HepG2 (cell line): ENCODE measurements around the gene ZBTB20. TPM values are rescaled to one million over a fixed set of nuclear protein-coding genes. Genes with fewer than 3 reads are reported as not detected.

Experiments used
- ATAC-seq: fragments of 200-7000 bp; cut with Tn5 transposase; 3 replicates; pipeline ENCODE4 v1.9.1; 2020; ENCODE audit warnings: mild to moderate bottlenecking, moderate library complexity
- BruUV-seq: library from RNA; stranded (reverse); fragments of 400-500 nt; replicated peaks from 2 replicates; lab custom pipeline; 2021; lab: Mats Ljungman, UMichigan
- CTCF ChIA-PET: fragments of 300-600 bp; formaldehyde crosslinking; extraction: SDS; loops from one replicate; lab custom pipeline; 2021; ENCODE audit warnings: low total read pairs, inconsistent platforms, low intra/inter-chr PET ratio; lab: Yijun Ruan, JAX
- POLR2A ChIA-PET: fragments of 350-600 bp; sonication (Branson Sonifier 250); formaldehyde crosslinking; loops from one replicate; lab custom pipeline; 2020; ENCODE audit warnings: antibody characterized with exemption, inconsistent platforms; lab: Yijun Ruan, JAX
- DNase-seq: peaks from one replicate; pipeline ENCODE4 v3.0.0-alpha.2; 2015; ENCODE audit warnings: low spot score
- FAIRE-seq: peaks from 3 replicates; lab custom pipeline; 2011; peaks lifted over from hg19 to GRCh38; lab: Jason Lieb, UNC
- H2AFZ ChIP-seq: one replicate; pipeline ENCODE4 v1.6.1; 2011; ENCODE audit warnings: low read length, inconsistent platforms
- H3K27ac ChIP-seq: fragments of 300-600 bp; 3 replicates; pipeline ENCODE4 v1.8.0; 2011; ENCODE audit warnings: mixed run types, mild to moderate bottlenecking, mixed read lengths, low read length, inconsistent platforms; ENCODE audit not compliant: insufficient read depth; ENCODE audit errors: extremely low read length
- H3K27me3 ChIP-seq, 2 experiments: fragments of 200-600 bp in 1 of 2; 2 replicates in 1 of 2; 3 replicates in 1 of 2; pipeline versions ENCODE4 v1.6.0 to v1.8.0; 2011; ENCODE audit warnings: low read length in 2 of 2, mild to moderate bottlenecking in 2 of 2, moderate library complexity in 2 of 2, inconsistent platforms in 1 of 2; ENCODE audit not compliant: insufficient read depth in 2 of 2, control insufficient read depth in 1 of 2
- H3K36me3 ChIP-seq, 2 experiments: fragments of 200-600 bp in 1 of 2; replicated peaks in 1 of 2; 2 replicates in 1 of 2; 3 replicates in 1 of 2; pipeline versions ENCODE4 v1.5.1 to v1.8.0; 2011; ENCODE audit warnings: low read length in 2 of 2, inconsistent platforms in 1 of 2; ENCODE audit not compliant: insufficient read depth in 2 of 2, control insufficient read depth in 1 of 2
- H3K4me1 ChIP-seq: 2 replicates; pipeline ENCODE4 v1.5.1; 2012; ENCODE audit warnings: low read length, inconsistent platforms; ENCODE audit not compliant: insufficient read depth
- H3K4me2 ChIP-seq: 2 replicates; pipeline ENCODE4 v1.6.0; 2011; ENCODE audit warnings: low read depth, low read length, inconsistent platforms
- H3K4me3 ChIP-seq, 3 experiments: fragments of 200-600 bp in 1 of 3; sonication (generic), shearing (Covaris generic) in 1 of 3; replicated peaks in 1 of 3; 2 replicates each; pipeline ENCODE4 v1.5.1; 2011 to 2016; ENCODE audit warnings: low read length in 3 of 3, inconsistent platforms in 2 of 3, low read depth in 2 of 3, mild to moderate bottlenecking in 2 of 3, control low read depth in 1 of 3, mixed read lengths in 1 of 3; ENCODE audit not compliant: insufficient read depth in 1 of 3
- H3K79me2 ChIP-seq: one replicate; pipeline ENCODE4 v1.6.1; 2011; ENCODE audit warnings: low read length, inconsistent platforms; ENCODE audit not compliant: insufficient read depth
- H3K9ac ChIP-seq: 2 replicates; pipeline ENCODE4 v1.6.0; 2011; ENCODE audit warnings: mild to moderate bottlenecking, low read depth, low read length, inconsistent platforms; ENCODE audit not compliant: insufficient read depth
- H3K9me3 ChIP-seq: 2 replicates; pipeline ENCODE4 v1.5.1; 2012; ENCODE audit warnings: mild to moderate bottlenecking, low read length
- H4K20me1 ChIP-seq: 2 replicates; pipeline ENCODE4 v1.6.0; 2011; ENCODE audit warnings: inconsistent platforms, mild to moderate bottlenecking, low read length, moderate library complexity; ENCODE audit not compliant: insufficient read depth
- EEA1 ChIP-seq: sonication (generic); formaldehyde crosslinking; IDR thresholded peaks from 2 replicates; pipeline ENCODE4 v1.5.1; 2020; ENCODE audit warnings: mild to moderate bottlenecking, missing genetic modification reagents, borderline replicate concordance
- HES4 ChIP-seq: sonication (generic); formaldehyde crosslinking; IDR thresholded peaks from 2 replicates; pipeline ENCODE4 v1.9.0; 2021; ENCODE audit warnings: mild to moderate bottlenecking, missing genetic modification reagents, borderline replicate concordance
- HMGA1 ChIP-seq: sonication (generic); formaldehyde crosslinking; conservative IDR thresholded peaks from 2 replicates; pipeline ENCODE4 v1.4.0; 2020; ENCODE audit warnings: missing genetic modification reagents
- LBX2 ChIP-seq: sonication (generic); formaldehyde crosslinking; IDR thresholded peaks from 2 replicates; pipeline ENCODE4 v1.5.0; 2020; ENCODE audit warnings: missing genetic modification reagents, mild to moderate bottlenecking, borderline replicate concordance
- MIXL1 ChIP-seq: IDR thresholded peaks from 2 replicates; pipeline ENCODE4 v1.6.1; 2016
- NCOA5 ChIP-seq: sonication (generic); formaldehyde crosslinking; IDR thresholded peaks from 2 replicates; pipeline ENCODE4 v1.4.0; 2020; ENCODE audit warnings: missing genetic modification reagents
- PHF20 ChIP-seq: sonication (generic); formaldehyde crosslinking; IDR thresholded peaks from 2 replicates; pipeline ENCODE4 v1.5.0; 2020; ENCODE audit warnings: mild to moderate bottlenecking, missing genetic modification reagents
- PRDM10 ChIP-seq: sonication (generic); formaldehyde crosslinking; IDR thresholded peaks from 2 replicates; pipeline ENCODE4 v1.4.0; 2020; ENCODE audit warnings: low read depth, missing genetic modification reagents
- RXRB ChIP-seq: IDR thresholded peaks from 2 replicates; pipeline ENCODE4 v1.6.1; 2016; ENCODE audit warnings: borderline replicate concordance, missing genetic modification reagents, missing compliant biosample characterization
- SAFB2 ChIP-seq: sonication (generic); formaldehyde crosslinking; IDR thresholded peaks from 2 replicates; pipeline ENCODE4 v1.5.1; 2020; ENCODE audit warnings: missing genetic modification reagents, low read depth, mild to moderate bottlenecking, borderline replicate concordance
- SMAD1 ChIP-seq: sonication (generic); formaldehyde crosslinking; IDR thresholded peaks from 2 replicates; pipeline ENCODE4 v1.4.0; 2020; ENCODE audit warnings: missing genetic modification reagents, low read depth, mild to moderate bottlenecking, borderline replicate concordance
- SP5 ChIP-seq: IDR thresholded peaks from 2 replicates; pipeline ENCODE4 v1.6.1; 2016; ENCODE audit warnings: low read depth, borderline replicate concordance
- YEATS2 ChIP-seq: sonication (generic); formaldehyde crosslinking; IDR thresholded peaks from 2 replicates; pipeline ENCODE4 v1.4.0; 2020; ENCODE audit warnings: missing genetic modification reagents, borderline replicate concordance
- ZNF274 ChIP-seq: sonication (generic); formaldehyde crosslinking; IDR thresholded peaks from 2 replicates; pipeline ENCODE4 v1.5.1; 2020; ENCODE audit warnings: mild to moderate bottlenecking, missing genetic modification reagents
- ZNF746 ChIP-seq: sonication (generic); formaldehyde crosslinking; IDR thresholded peaks from 2 replicates; pipeline ENCODE4 v1.8.0; 2022; ENCODE audit warnings: mild to moderate bottlenecking, missing genetic modification reagents
- ZNF841 ChIP-seq: sonication (generic); formaldehyde crosslinking; IDR thresholded peaks from 2 replicates; pipeline ENCODE4 v1.8.1; 2023; ENCODE audit warnings: missing genetic modification reagents, borderline replicate concordance
- WGBS: methylation state at CpG from one replicate; pipeline ENCODE4 v1.1.6; 2017; ENCODE audit warnings: low lambda C conversion rate; 5-methylcytosine and 5-hydroxymethylcytosine counted together
- in situ Hi-C: cut with HindIII; loops from 2 replicates; pipeline ENCODE4 v1.10.0; 2017; ENCODE audit warnings: low pct_unique_long_range_greater_than_20kb; ENCODE audit not compliant: extremely low pct_ligation_motif_present
- intact Hi-C: fragments of 100-400 bp; cut with micrococcal nuclease; formaldehyde crosslinking; loops from one replicate; pipeline ENCODE4 v1.10.0; 2022; ENCODE audit not compliant: unreplicated experiment
- polyA plus RNA-seq, 8 experiments: library from polyadenylated mRNA; depleted of rRNA in 3 of 8; stranded (reverse) in 7 of 8; unstranded in 1 of 8; fragments of >200 nt; fragmentation: Illumina TruSeq in 4 of 8; extraction: Trizol in 4 of 8; gene quantifications; 2 replicates each; pipeline versions ENCODE4 v1.2.1 to v1.2.3, GENCODE V29; 2011 to 2016; ENCODE audit warnings: low read depth in 4 of 8, missing spikeins in 1 of 8, mixed read lengths in 1 of 8; ENCODE audit not compliant: insufficient read depth in 1 of 8
- total RNA-seq, 5 experiments: library from RNA; depleted of rRNA; stranded (reverse); fragments of >200 nt; fragmentation: Illumina TruSeq; extraction: Trizol; gene quantifications; 2 replicates each; pipeline ENCODE4 v1.2.3, GENCODE V29; 2016; ENCODE audit warnings: low read depth in 1 of 5

The ZBTB20 gene
- total and polyA plus RNA-seq, 2 of the 13 experiments (the other 11 are each of a cell fraction or from before 2014, with no cell fraction given): 1.9 to 8.8 TPM

- H3K9me3 ChIP-seq: no peaks in the 10 kb centered on the region
- H3K27ac ChIP-seq: no peak overlapping the region
- no peaks in the 10 kb centered on the region for H4K20me1 ChIP-seq
- ATAC-seq (no peak), FAIRE-seq (no peak), DNase-seq (no peak)
- BruUV-seq: no TSS peak
- no peaks in the 10 kb centered on the region for H3K4me1 ChIP-seq
- no peak overlapping the region for H3K4me3 ChIP-seq
- CTCF ChIA-PET: no interaction called here
- TF ChIP-seq PRDM10 (CRISPR knock-in tag): no peak
- no peak for TF ChIP-seq NCOA5 (CRISPR knock-in tag)
- TF ChIP-seq HES4 (CRISPR knock-in tag): no peak
- no peak for TF ChIP-seq YEATS2
- no peak for TF ChIP-seq SMAD1
- TF ChIP-seq ZNF274: no peak
- no peak for TF ChIP-seq SAFB2 (CRISPR knock-in tag)
- no peak for TF ChIP-seq EEA1 (CRISPR knock-in tag)
- TF ChIP-seq SP5 (CRISPR knock-in tag): no peak
- TF ChIP-seq RXRB (CRISPR knock-in tag): no peak
- TF ChIP-seq ZNF746: no peak
- no peak for TF ChIP-seq HMGA1
- no peak for TF ChIP-seq LBX2
- TF ChIP-seq PHF20 (CRISPR knock-in tag): no peak
- TF ChIP-seq MIXL1: no peak
- TF ChIP-seq ZNF841 (CRISPR knock-in tag): no peak
- H3K4me2 ChIP-seq: no peak overlapping the region
- POLR2A ChIA-PET: no interaction called here
- intact Hi-C loops: no loop called here
- no peaks in the 10 kb centered on the region for H3K79me2 ChIP-seq
- H2AFZ ChIP-seq: no peak overlapping the region
- no peaks in the 10 kb centered on the region for H3K27me3 ChIP-seq
- in situ Hi-C loops: no loop called here
- H3K36me3 ChIP-seq: no peaks in the 10 kb centered on the region
- WGBS: 56% methylated on average over 1 of the region's 1 CpG
- no peak overlapping the region for H3K9ac ChIP-seq
Observed at GRCh38 chr3:115022835-115023398, 124.2 kb downstream of the ZBTB20 start.
